Activated CD8-positive, alpha-beta T cell treated with anti-CD3 and anti-CD28 coated beads for 36 hours (primary cell): ENCODE results near the gene OLFM1. TPM values are rescaled to one million over a fixed set of nuclear protein-coding genes. Genes with fewer than 3 reads are reported as not detected.

Experiments
- ATAC-seq: fragments of 200-7000 bp; cut with Tn5 transposase; one replicate; pipeline ENCODE4 v1.10.0; 2021; ENCODE audit warnings: mild to moderate bottlenecking, moderate library complexity
- CTCF ChIA-PET: fragments of 350-600 bp; sonication (Branson Sonifier 250); formaldehyde crosslinking; loops from one replicate; lab custom pipeline; 2021; ENCODE audit warnings: antibody characterized with exemption; lab: Charles Lee
- POLR2A ChIA-PET: fragments of 350-600 bp; sonication (Branson Sonifier 250); formaldehyde crosslinking; loops from one replicate; lab custom pipeline; 2021; ENCODE audit warnings: antibody characterized with exemption; lab: Charles Lee
- DNase-seq: peaks from one replicate; pipeline ENCODE4 v3.0.0-alpha.2; 2020
- H3K27ac Mint-ChIP-seq: one replicate; pipeline ENCODE4 v1.8.0; 2021; ENCODE audit warnings: mild to moderate bottlenecking, mixed read lengths
- H3K27me3 Mint-ChIP-seq: one replicate; pipeline ENCODE4 v1.8.0; 2021; ENCODE audit warnings: mixed read lengths
- H3K36me3 Mint-ChIP-seq: one replicate; pipeline ENCODE4 v1.8.0; 2021; ENCODE audit warnings: low read depth, mixed read lengths
- H3K4me1 Mint-ChIP-seq: one replicate; pipeline ENCODE4 v1.8.0; 2021; ENCODE audit warnings: low read depth, mixed read lengths
- H3K4me3 Mint-ChIP-seq: one replicate; pipeline ENCODE4 v1.8.0; 2021; ENCODE audit warnings: mild to moderate bottlenecking, moderate library complexity, mixed read lengths
- H3K9me3 Mint-ChIP-seq: one replicate; pipeline ENCODE4 v1.8.0; 2021; ENCODE audit warnings: mixed read lengths
- intact Hi-C: fragments of 100-400 bp; cut with micrococcal nuclease; formaldehyde crosslinking; loops from one replicate; pipeline ENCODE4 v1.10.0; 2022
- total RNA-seq, 2 experiments: library from RNA; stranded (reverse); gene quantifications; one replicate each; pipeline ENCODE4 v1.2.3, GENCODE V29; 2021
- TF ChIP-seq, protein P1 (sequence below): fragments of 200-600 bp; IDR thresholded peaks from one replicate; pipeline ENCODE4 v1.8.0; 2022; ENCODE audit warnings: antibody characterized with exemption, mild to moderate bottlenecking

Gene OLFM1
- total RNA-seq, 2 experiments from 2014 or later = not detected

DNA sequence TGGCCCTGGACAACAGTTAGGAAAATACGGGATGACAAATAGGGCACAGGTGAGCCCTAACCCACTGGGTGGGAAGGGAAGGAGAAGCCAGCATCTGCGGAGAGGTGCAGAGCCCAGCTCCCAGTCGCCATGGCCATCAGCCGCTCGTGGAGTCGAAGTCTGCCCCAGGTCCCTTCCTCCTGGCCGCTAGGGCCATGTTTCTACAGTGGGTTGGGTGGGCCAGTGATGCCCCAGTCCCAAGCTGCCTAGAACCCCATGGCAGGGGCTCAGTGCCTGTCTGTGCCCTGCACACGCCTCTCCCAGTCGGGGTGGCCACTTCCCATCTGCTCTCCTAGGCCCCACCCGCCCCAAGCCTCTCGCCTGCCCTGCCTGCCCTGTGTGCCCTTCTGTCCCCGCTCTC is 34.8 kb downstream of the OLFM1 start:
- intact Hi-C loops = no loop called here
- Mint-ChIP-seq H3K27me3 (no peaks in the 10 kb centered on the region), H3K27ac (no peak overlapping the region), H3K4me3 (no peak overlapping the region), H3K9me3 (no peaks in the 10 kb centered on the region), H3K4me1 (no peaks in the 10 kb centered on the region), H3K36me3 (no peaks in the 10 kb centered on the region)
- CTCF ChIA-PET = no interaction called here
- TF ChIP-seq, protein P1, sequence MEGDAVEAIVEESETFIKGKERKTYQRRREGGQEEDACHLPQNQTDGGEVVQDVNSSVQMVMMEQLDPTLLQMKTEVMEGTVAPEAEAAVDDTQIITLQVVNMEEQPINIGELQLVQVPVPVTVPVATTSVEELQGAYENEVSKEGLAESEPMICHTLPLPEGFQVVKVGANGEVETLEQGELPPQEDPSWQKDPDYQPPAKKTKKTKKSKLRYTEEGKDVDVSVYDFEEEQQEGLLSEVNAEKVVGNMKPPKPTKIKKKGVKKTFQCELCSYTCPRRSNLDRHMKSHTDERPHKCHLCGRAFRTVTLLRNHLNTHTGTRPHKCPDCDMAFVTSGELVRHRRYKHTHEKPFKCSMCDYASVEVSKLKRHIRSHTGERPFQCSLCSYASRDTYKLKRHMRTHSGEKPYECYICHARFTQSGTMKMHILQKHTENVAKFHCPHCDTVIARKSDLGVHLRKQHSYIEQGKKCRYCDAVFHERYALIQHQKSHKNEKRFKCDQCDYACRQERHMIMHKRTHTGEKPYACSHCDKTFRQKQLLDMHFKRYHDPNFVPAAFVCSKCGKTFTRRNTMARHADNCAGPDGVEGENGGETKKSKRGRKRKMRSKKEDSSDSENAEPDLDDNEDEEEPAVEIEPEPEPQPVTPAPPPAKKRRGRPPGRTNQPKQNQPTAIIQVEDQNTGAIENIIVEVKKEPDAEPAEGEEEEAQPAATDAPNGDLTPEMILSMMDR = no peak
- no peak for DNase-seq
- no peak for ATAC-seq
- POLR2A ChIA-PET = no interaction called here

DNA sequence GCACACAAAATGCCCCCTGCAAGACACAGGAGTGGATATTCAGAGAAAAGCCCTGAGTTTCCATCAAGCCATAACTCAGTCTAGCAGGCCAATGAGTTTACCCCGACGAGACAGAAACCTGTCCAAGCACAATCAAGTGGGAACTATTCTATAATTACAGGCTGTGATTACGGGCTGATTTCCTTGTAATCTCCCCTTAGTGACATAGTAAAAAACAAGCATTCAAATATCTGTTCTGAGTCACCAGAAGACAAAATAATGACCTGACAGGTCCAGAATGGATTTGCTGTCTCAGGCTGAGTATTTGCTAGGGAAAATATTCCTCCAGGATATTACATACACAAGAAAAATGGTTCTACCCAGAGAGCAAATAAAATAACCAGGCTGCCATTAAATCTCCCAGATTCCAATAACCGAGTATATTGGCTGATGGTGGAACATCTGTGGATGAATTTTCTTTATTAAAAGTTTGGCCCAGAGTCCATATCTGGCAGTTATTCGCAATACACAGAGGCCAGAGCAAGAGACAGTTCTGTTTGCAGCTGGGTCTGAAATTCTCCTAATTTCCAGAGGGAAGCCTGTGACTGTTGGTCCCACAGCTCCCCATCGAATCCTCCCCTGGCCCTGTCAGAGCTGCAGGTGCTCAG is 35.8 kb downstream of the OLFM1 start:
- H3K27ac Mint-ChIP-seq = no peak overlapping the region

DNA sequence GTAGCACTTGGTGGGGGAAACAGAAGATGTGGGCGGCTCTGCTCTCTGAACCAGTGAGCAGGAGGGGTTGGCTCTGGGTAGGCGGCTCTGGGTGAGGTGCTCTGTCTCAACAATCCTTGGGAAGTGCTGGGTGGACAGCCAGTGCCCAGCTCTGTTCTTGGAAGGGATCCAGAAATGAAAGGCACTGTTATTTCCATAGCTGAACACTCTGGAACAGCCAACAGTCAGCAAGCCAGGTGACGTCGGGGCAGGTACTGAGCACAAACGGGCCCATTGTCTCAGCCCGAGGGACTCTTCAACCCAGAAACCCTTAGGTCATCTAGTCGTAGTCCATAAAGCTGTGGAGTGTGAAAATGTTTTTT is 36.3 kb downstream of the OLFM1 start:
- Mint-ChIP-seq H3K27ac (no peak overlapping the region), H3K27me3 (no peaks in the 10 kb centered on the region), H3K4me3 (no peak overlapping the region), H3K9me3 (no peaks in the 10 kb centered on the region), H3K36me3 (no peaks in the 10 kb centered on the region), H3K4me1 (no peaks in the 10 kb centered on the region)
- POLR2A ChIA-PET = no interaction called here
- intact Hi-C loops = no loop called here
- TF ChIP-seq, protein P1 = no peak
- DNase-seq (no peak), ATAC-seq (no peak)
- CTCF ChIA-PET = no interaction called here

More for the DNA sequence above, 35.8 kb downstream of the OLFM1 start:
- Mint-ChIP-seq H3K9me3 (no peaks in the 10 kb centered on the region), H3K4me1 (no peaks in the 10 kb centered on the region), H3K4me3 (no peak overlapping the region), H3K27me3 (no peaks in the 10 kb centered on the region), H3K36me3 (no peaks in the 10 kb centered on the region)
- DNase-seq (no peak), ATAC-seq (no peak)
- ChIA-PET POLR2A (no interaction called here), CTCF (no interaction called here)
- intact Hi-C loops = no loop called here
- TF ChIP-seq, protein P1 = no peak

DNA sequence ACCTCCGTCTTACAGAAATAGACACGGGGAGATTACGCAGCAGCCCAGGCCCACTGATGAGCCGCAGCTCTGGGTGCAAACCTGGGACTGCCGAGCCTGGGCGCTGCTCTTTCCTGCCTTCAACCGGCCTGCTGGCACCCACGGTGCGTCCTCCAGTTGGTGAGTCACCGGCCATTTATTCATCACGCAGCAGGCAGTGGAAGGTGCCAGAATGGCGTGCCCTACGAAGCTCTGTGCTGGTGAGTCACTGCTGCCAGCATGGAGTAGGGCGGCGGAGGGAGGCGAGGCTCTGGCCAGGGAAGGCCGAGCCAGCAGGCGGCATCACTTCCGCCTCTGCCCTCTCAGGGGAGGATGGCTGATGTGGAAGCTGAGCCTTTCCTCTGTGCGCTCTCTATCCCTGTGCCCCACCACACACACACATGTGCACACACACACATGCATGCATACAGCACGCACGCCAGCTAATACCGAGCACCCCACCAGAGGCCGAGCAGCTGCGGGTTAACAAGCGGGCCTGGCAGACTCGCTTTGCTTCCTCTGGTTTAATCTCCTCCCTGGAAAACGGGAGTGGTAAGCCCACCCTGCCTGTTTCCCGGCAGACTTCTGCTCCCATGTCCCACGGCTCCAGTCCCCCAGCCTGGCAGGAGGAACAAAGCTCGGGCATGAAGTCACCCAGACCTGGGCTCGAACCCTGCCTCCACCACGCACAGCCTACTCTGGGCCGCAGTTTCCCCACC is 39.2 kb downstream of the OLFM1 start:
- intact Hi-C loops = no loop called here
- TF ChIP-seq, protein P1 = no peak

More for the DNA sequence above, 39.2 kb downstream of the OLFM1 start:
- DNase-seq (no peak), ATAC-seq (no peak)
- Mint-ChIP-seq H3K36me3 (no peaks in the 10 kb centered on the region), H3K4me3 (no peak overlapping the region), H3K27me3 (no peaks in the 10 kb centered on the region), H3K4me1 (peaks cover 4% of the 10 kb centered on the region), H3K9me3 (no peaks in the 10 kb centered on the region), H3K27ac (no peak overlapping the region)
- CTCF ChIA-PET = no interaction called here
- POLR2A ChIA-PET = no interaction called here
